Head of caudate nucleus (tissue), 42 donors: ENCODE results near the gene TDRD3.
"Not testable (repeated sequence)": the region's sequence is repeated elsewhere in the genome, so short reads cannot be mapped to it uniquely, and the experiment has no call there.

Experiments used
- DNase-seq, 42 donors: peaks; one replicate each; pipeline versions ENCODE4 v3.0.0 to v3.0.0-alpha.2; 2020 to 2021; ENCODE audit warnings: mixed read lengths in 7 of 42
- intact Hi-C: fragments of 100-400 bp; cut with DNase I; formaldehyde crosslinking; loops from one replicate; pipeline ENCODE4 v1.15.0; 2022

Gene TDRD3

GRCh38 chr13:60397704-60398378, 821 bp downstream of the TDRD3 start:
- peak in 41 of 42 donors; percentile 26 to 78 (median 53) for DNase-seq
- intact Hi-C loops = loop anchor here (10.0 kb wide), 1 partner anchor 233 kb away; the partner anchor contains the start of gene DIAPH3

GRCh38 chr13:60398379-60398891, 1.4 kb downstream of the TDRD3 start:
- DNase-seq = no peak
- intact Hi-C loops = loop anchor here (10.0 kb wide), 1 partner anchor 234 kb away; the partner anchor contains the start of gene DIAPH3

- intact Hi-C loops = loop anchor here (10.0 kb wide), 1 partner anchor 234 kb away; the partner anchor contains the start of gene DIAPH3
- DNase-seq = no peak
These were observed 2.0 kb downstream of the TDRD3 start for GRCh38 chr13:60398907-60399589.

GRCh38 chr13:60402022-60402421, 5.0 kb downstream of the TDRD3 start:
- DNase-seq = no peak
- intact Hi-C loops = no loop called here

- intact Hi-C loops = no loop called here
- DNase-seq = no peak
These were observed 10.1 kb downstream of the TDRD3 start for GRCh38 chr13:60407095-60407494.

- DNase-seq, intact Hi-C loops: not testable (repeated sequence)
These were observed 10.8 kb downstream of the TDRD3 start for GRCh38 chr13:60407852-60408251.

GRCh38 chr13:60409574-60410292, 12.7 kb downstream of the TDRD3 start:
- intact Hi-C loops, DNase-seq: not testable (repeated sequence)

- DNase-seq = no peak
- intact Hi-C loops = no loop called here
These were observed 13.3 kb downstream of the TDRD3 start for GRCh38 chr13:60410299-60410698.

- DNase-seq = no peak
These were observed 14.4 kb downstream of the TDRD3 start for GRCh38 chr13:60411464-60411863.

GRCh38 chr13:60411983-60412382, 15.0 kb downstream of the TDRD3 start:
- intact Hi-C loops = no loop called here
- DNase-seq = no peak

More at GRCh38 chr13:60411464-60411863, 14.4 kb downstream of the TDRD3 start:
- intact Hi-C loops = no loop called here

GRCh38 chr13:60412909-60413616, 16.0 kb downstream of the TDRD3 start:
- intact Hi-C loops = no loop called here
- DNase-seq = no peak

- no peak for DNase-seq
- intact Hi-C loops = no loop called here
These were observed 17.2 kb downstream of the TDRD3 start for GRCh38 chr13:60414177-60414576.

GRCh38 chr13:60417734-60418133, 20.7 kb downstream of the TDRD3 start:
- DNase-seq = no peak
- intact Hi-C loops = no loop called here

GRCh38 chr13:60418954-60419353, 21.9 kb downstream of the TDRD3 start:
- intact Hi-C loops = no loop called here
- no peak for DNase-seq

GRCh38 chr13:60425332-60425731, 28.3 kb downstream of the TDRD3 start:
- no peak for DNase-seq
- intact Hi-C loops = no loop called here

- intact Hi-C loops = no loop called here
- DNase-seq = no peak
These were observed 29.1 kb downstream of the TDRD3 start for GRCh38 chr13:60426075-60426474.

GRCh38 chr13:60427285-60427684, 30.3 kb downstream of the TDRD3 start:
- DNase-seq = no peak
- intact Hi-C loops = no loop called here

GRCh38 chr13:60431108-60431700, 34.2 kb downstream of the TDRD3 start:
- intact Hi-C loops = no loop called here
- DNase-seq = peak in 2 of 42 donors; percentile 8 to 25

- intact Hi-C loops = no loop called here
- no peak for DNase-seq
These were observed 36.5 kb downstream of the TDRD3 start for GRCh38 chr13:60433505-60433904.
